Gastroesophageal sphincter (tissue), 3 donors: ENCODE data around the gene DISP2.

Source experiments
- EP300 ChIP-seq: sonication (generic); formaldehyde crosslinking; IDR thresholded peaks from one replicate; pipeline ENCODE4 v1.6.1; 2017; ENCODE audit warnings: antibody characterized with exemption, mild to moderate bottlenecking
- POLR2A ChIP-seq, 2 donors: fragments of 450-650 bp; IDR thresholded peaks; one replicate each; pipeline ENCODE4 v1.6.1; 2017; ENCODE audit warnings: antibody characterized with exemption in 2 of 2, mild to moderate bottlenecking in 2 of 2, moderate library complexity in 1 of 2
- POLR2AphosphoS5 ChIP-seq: sonication (generic); formaldehyde crosslinking; IDR thresholded peaks from one replicate; pipeline ENCODE4 v1.6.1; 2017; ENCODE audit warnings: antibody characterized with exemption
- TF ChIP-seq, protein P1 (sequence below), 4 experiments: fragments of 200-600 bp in 2 of 4; fragments of 450-650 bp in 2 of 4; sonication (generic) in 1 of 4; IDR thresholded peaks; one replicate each; pipeline ENCODE4 v1.5.1; 2017 to 2019; ENCODE audit warnings: antibody characterized with exemption in 4 of 4, mild to moderate bottlenecking in 2 of 4, moderate library complexity in 2 of 4

DNA sequence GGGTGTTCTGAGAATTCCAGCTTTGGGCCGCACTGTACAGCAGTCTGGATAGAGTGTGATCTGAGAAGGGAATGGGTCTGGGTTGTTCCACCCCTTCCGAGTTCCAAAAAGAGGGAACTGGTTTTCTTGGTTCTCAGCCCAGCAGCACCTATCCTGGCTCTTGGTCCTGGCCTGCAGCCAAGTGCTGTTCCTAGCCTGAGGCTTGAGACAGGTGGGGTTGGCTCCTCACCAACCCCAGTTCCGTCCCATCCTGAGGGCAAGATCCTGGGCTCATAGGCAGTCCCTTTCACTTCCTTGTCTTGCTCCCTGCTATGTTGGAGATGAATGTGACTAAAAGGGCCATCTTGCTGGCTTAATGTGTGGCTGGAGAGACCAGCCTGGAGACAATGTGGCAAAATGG, 62.8 kb downstream of the DISP2 start:
- TF ChIP-seq POLR2AphosphoS5 (no peak), EP300 (no peak), POLR2A (IDR thresholded peaks at IDR 0.05) (no peak)
- TF ChIP-seq, protein P1, sequence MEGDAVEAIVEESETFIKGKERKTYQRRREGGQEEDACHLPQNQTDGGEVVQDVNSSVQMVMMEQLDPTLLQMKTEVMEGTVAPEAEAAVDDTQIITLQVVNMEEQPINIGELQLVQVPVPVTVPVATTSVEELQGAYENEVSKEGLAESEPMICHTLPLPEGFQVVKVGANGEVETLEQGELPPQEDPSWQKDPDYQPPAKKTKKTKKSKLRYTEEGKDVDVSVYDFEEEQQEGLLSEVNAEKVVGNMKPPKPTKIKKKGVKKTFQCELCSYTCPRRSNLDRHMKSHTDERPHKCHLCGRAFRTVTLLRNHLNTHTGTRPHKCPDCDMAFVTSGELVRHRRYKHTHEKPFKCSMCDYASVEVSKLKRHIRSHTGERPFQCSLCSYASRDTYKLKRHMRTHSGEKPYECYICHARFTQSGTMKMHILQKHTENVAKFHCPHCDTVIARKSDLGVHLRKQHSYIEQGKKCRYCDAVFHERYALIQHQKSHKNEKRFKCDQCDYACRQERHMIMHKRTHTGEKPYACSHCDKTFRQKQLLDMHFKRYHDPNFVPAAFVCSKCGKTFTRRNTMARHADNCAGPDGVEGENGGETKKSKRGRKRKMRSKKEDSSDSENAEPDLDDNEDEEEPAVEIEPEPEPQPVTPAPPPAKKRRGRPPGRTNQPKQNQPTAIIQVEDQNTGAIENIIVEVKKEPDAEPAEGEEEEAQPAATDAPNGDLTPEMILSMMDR (IDR thresholded peaks at IDR 0.05): no peak
